NOMO-1 (cell line): Measurements from ENCODE around the gene CMTM8.
A peak's percentile ranks its signal among the peaks of the same experiment; 100 is the strongest.

Source experiments
- DNase-seq, 2 experiments: peaks; one replicate each; lab custom pipeline; 2025; ENCODE audit not compliant: unreplicated experiment in 2 of 2; lab: John Stamatoyannopoulos, UW

CMTM8 gene

DNA sequence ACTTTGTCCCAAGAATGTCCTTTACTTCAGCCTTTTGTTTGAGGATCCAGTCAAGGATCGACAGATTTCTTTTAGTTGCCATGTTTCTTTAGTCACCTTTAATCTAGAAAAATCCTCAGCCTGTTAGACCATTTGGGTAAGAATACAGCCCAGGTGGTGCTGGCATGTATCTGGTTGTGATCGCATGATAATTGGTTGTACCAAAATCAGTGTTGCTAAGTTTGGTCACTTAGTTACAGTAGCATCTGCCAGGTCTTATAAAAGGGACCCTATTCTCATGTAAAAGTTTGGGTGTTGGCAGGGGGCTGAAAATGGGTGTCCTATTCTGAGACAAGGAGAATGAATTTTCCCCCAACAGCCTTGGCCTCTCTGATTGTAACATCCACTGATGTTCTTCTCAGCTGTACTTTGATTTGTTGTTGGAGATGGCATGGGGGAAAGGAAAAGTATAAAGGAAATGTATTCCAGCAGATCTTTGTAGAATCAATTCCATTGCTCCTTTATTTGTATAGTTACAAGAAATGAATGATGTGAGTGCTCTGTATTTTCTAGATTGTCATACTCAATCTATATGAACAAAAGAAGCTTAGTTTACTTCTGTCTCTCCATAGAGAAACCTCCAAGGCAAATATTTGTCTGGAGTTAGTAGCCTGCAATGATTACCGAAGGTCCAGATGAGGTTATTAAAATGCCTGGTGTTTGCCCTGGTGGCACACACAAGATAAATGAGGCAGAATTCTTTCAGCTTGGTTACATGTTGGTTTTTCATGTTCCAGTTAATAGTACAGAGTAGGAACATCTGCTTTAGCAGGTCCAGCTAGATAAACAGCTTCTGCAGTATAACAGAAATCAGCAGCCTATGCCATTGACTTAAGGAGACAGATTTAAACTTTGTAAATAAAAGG is 65.7 kb downstream of the CMTM8 start:
- DNase-seq = no peak

DNA sequence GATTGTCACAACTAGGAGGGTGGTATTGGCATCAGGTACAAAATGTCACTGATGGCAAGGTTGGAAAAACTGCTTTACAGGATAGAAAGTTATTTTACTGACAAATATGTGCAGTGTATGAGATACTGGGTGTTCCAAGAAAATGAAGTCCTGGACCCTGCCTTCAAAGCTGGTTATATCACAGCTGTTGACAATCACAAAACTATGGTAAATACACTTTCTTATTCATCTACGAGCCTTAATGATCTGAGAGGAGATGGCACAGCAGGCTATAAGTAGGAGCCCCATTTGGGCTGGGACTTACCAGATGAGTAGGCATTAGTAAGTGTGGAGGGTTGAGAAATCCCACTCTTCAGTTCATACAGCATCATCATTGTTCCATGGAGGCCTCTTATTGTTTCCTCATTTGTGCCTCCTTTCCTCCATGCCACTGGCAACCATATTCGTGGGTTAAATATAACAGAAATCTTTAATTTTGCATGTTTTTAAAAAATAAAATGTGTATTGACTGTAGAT is 66.9 kb downstream of the CMTM8 start:
- DNase-seq = no peak

DNA sequence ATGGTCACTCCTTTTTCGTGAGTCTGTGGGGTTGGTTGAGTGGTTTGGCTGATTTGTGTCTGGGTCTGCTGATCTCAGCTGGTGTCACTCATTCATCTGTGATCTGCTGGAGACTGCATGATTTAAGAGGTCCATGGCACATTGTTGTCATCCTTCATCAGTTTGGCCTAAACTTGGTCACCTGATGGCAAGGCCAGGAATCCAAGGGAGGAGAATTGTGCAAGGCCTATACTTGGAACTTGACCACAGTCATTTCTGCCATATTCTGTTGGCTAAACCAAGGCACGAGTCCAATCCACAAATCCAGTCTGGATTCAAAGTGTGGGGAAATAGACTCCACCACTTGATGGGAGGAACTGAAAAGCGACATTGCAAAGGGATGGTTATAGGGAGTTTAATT is 67.6 kb downstream of the CMTM8 start:
- DNase-seq = no peak

DNA sequence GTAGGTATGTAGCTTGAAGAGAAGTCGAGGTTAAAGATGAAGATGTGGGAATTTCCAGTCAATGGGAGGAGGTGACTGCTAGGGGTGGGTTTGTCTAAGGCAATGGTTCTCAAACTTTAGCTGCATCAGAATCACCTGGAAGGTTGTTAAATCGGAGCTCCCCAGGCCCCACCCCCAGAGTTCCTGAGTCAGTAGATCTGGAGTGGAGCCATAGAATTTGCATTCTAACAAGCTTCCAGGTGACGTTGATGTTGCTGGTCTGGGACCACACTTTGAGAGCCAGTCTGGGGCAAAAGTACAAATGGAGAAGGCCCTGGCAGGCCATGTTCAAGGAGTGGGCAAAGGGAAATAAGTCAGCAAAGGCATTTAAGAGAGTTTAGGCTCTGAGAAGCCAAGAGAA is 69.1 kb downstream of the CMTM8 start:
- no peak for DNase-seq

DNA sequence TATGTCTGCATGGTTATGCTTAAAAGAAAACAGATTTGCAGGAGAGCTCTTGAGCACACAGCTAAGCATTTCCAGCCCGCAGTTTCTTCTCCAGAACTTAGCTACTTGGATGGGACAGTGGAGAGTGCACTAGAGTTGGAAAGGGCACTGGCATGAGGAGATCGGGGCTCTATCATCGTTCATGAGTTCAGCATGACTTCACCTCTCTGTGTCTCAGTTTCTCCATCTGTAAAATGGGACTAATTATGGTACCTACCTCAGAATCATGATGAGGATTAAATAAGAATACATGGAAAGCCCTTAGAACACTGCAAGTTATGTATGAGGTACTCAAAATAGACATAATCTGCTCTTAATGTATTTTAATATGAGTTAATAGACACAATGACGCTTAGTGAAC is 69.9 kb downstream of the CMTM8 start:
- DNase-seq = no peak

DNA sequence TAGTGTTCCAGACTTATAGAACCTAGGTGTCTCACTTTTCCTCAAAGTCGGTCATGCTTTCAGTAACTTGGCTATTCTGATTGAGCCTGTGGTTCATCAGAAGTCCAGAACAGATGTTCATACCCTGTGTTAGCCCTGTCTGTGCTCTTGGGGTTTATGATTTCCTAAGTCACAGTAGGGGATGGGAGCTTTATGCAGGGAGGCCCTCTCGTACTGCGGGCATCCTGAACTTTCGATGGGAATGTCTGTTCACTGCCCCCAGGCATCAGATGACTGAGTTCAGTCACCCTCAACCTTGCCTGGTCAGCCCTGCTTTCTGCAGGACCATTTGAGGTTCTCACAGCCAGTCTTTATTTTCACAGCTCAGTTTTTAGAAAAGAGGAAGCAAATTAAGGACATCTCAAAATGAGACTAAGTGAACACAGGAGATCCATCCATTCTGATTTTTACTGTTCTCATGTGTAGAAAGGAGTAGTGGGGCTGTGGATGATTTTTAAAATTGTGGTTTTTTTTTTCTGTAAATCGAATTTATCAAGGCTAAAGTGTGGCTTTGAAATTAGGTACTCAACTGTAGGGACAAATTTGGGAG is 71.3 kb downstream of the CMTM8 start:
- peak in 1 of 2 experiments; percentile 21 for DNase-seq

DNA sequence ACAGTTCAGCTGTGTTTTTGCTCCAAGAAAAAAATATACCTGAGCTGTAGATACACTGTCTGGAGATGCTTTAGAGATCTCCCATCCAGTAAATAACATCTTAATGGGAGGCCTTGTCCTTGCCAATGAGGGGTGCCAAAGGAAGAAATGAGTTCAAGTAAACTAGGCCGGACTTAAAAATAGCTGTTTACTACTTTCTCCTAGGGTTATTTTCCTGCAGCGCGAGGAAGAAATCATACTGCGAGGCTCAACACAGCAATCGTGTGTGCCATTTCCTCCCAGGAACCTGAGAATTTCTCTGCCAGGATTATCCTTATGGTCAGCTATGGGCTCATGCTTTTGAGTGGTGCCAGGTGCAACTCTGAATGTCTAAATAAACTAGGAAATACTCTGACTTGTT is 71.9 kb downstream of the CMTM8 start:
- no peak for DNase-seq

DNA sequence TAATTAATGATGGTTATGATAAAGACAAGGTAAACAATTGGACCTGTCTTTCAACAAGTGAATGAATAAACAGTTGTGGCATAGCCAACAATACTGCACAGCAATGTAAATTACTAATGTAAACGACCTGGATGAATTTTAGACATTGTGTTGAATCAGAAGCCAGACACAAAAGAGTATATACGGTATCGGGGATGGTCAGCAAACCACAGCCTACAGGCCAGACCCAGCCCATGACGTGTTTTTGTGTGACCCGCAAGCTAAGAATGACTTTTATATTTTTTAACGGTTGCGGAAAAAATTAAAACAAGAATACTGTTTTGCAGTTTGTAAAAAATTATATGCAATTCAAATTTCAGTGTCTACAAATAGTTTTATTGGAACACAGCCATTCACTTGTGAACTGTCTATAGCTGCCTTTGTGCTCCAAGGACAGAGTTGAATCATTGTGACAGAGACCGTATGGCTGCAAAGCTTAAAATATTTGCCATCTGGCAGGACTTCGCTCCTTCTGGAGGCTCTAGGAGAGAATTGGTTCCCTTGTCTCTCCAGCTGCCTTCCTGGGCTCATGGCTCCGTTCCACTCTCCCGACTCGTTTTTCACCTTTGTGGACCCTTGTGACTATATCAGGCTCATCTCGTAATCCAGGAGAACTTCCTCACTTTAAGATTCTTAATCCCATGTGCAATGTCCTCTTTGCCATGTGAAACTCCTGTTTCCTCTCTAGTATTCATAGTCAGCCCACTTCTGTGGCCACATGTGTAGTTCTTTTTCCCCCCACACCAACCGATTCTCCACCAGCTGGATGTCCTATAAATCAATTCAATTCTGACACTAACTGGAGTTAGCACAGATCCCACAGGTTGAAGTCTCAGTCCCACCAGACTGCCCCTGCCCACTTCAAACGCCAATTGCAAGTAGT is 72.7 kb downstream of the CMTM8 start:
- no peak for DNase-seq

DNA sequence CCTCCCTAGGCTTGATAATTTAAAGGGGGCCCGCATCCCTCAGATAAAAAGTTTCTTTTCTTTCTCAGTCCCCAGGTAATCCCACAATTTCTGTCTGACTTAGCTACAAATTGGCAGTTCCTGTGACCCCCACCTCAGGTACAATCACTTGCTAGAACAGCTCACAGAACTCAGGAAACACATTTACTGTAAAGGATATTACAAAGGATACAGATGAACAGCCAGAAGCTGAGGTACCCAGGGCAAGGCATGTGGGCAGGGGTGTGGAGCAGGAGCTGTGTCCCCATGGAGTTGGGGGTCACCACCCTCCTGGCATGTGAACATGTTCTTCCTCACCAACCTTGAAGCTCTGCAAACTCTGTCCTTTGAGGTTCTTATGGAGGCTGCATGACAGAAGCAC is 73.8 kb downstream of the CMTM8 start:
- no peak for DNase-seq

DNA sequence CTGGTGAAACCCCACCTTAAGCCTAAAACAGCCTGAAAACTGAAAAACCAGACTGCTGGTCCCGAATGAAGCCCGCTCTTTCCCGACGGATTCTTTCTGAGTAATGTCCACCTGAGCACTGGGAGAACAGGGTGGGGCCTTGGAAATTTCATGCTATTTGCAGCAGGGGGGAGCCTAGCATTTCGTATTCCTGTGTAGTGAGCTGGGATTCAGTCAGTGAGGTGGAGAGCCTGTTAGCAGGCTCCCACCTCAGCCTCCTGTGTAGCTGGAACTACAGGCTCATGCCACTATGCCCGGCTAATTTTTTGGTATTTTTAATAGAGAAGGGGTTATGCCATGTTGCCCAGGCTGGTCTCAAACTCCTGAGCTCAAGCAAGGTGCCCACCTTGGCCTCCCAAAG is 74.7 kb downstream of the CMTM8 start:
- no peak for DNase-seq

DNA sequence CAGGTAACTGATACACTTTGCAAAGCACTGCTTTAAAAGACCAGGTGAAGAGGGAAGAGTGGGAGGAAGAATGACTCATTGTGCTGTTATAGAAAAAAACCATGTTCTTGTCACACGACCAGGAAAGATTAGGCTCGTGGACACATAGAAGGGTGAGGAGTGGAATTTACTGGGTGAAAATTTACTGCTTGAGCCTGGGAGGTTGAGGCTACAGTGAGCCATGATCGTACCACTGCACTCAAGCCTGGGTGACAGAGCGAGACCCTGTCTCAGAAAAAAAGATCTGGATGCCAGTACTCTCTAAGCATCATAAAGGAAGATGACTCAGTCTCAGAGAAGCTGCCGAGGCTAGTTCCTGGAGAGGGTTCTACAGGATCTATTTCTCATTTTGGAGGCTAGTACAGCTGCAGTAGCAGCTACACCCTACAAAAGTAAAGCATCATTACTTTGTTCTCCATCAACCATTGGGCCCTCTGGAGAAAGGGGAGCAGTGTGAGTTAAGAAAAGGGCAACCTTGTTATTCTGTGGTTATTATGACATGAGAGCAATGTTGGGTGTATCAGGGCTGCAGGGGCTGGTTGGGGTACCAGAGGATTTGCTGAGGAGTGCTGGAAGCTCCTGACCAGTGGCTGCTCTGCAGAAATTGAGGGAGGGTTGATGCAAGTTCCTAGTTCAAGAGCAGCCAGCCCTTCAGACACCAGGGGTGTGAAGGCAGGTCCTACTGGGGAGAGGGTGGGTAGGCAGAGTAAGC is 75.4 kb downstream of the CMTM8 start:
- no peak for DNase-seq

DNA sequence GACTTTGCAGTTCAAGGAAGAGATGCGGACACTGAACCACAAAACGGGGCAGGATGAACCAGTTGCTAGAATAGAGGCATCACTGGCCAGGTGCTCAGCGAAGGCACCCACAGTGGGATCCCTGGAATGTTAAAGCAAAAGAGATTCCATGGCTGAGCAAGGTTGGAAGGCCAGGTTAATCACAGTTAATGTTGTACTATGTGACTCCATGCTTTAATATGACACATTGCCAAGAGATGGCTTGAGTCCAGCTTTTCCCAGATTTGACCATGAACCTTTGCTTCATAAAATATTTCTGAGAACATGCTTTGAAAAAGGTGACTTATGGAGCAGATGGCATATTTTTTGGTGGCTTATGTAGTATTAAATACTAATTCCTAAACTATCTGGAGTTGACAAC is 77.0 kb downstream of the CMTM8 start:
- no peak for DNase-seq

DNA sequence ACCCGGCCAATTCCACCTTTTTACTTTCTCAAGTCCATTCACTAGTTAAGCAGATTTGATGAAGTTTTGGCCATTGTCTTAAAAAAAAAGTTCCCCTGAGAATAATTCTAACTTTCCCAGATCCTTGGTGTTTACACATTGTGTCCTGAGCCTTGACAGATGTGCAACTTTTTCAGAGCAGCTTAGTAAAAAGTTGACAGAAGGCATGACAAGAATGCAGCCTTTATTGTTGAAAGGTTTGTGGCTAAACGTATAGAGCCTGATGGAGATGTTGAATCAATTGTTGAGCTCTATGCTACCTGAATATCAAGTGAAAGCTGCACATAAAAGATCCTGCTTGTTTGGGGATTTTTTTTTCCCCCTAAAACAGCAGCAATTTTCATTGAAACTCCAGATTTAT is 77.8 kb downstream of the CMTM8 start:
- DNase-seq = no peak

DNA sequence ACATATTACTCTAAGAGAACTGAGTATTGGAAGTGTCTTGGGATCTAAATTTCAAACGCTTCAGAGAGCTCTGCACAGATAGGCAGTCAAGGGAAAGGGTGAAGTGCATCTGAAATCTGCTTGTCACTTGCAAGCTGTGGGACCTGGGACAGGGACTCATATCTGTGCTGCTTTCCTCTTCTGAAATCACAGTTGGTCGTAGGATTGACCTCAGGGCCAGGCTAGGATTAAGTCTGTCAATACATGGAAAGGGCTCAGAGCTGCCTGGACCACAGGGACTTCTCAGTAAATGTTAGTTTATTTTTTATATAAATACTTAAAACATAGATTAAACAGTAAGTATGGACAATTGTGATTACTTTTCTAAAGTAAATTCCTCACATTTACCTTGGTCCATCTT is 78.5 kb downstream of the CMTM8 start:
- no peak for DNase-seq

DNA sequence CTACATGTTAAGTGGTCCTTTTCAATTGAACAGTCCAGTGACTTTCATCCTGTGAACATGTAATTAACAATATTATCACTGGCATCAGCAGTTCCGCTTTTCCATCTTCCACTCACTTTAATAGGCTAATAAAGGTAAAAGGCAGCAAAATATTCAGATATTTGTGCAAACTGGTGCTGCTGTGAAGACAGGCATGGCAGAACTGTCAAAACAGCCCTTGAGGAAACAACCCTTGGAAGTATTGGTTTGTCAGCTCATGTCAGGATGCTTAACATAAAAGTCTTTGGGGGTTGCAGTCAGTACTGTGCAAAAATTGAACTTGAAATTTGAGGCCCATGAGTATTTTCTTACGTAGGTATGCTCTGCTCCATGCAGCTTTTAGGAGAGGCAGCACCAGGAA is 81.1 kb downstream of the CMTM8 start:
- DNase-seq = no peak

DNA sequence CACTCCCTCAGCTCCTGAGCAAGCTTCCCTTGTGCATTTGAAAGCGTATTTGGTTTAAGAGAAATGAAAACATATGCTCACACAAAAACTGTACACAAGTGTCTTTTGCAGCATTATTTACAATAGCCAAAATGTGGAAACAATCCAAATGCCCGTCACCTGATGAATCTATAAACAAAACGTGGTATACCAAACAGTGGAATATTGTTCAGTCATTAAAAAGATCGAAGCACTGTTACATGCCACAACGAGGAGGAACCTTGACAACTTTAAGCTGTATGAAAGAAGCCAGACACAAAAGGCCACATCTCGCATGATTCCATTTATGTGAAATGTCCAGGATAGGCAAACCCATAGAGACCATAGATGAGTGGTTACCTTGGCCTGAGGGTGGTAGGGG is 81.6 kb downstream of the CMTM8 start:
- DNase-seq = no peak

DNA sequence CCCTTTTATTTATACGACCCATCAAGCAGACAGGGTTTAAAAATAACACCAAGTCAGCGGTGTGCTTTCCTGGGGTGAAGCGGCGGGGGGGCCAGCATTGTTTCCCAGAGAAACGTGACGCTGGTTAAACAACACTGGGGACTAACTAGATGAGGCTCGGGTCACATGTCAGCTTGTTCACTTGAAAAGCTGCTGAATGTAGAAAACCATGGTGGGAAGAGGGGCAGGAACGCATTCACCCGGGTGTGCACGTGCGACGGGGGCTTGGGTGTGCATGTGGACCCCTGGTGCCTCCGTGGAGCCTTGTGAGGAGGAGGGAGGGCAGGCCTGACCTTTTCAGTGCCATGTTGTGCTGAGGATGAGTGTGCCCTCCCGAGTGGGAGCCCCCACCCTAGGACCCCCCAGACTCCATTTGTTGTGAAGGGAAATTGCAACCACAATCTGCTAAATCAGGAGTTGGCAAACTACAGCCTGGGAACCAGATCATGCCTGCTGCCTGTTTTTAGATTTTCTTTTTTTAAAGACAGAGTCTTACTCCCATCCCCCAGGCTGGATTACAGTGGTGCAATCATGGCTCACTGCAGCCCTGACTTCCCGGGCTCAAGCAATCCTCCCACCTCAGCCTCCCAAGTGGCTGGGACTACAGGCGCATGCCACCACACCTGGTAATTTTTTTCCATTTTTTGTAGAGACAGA is 82.8 kb downstream of the CMTM8 start:
- DNase-seq = no peak

DNA sequence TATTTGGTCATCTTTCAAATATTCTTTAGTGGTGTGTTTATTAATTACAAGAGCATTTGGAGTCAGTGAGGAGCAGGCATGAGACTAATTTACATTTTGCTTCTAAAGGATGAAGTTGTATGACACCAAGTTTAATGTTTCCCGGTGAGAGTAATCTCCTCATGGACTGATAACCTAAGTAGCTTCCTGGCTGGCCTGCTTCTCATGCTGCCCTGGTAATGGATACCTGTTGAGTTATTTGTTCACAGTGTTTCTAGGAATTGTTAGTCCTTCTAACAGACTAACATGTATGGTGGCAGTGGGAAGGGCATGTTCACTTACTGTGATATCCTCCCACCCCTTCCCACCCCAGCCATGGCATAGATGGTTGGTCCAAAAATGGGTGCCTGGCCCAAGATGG is 83.8 kb downstream of the CMTM8 start:
- no peak for DNase-seq

DNA sequence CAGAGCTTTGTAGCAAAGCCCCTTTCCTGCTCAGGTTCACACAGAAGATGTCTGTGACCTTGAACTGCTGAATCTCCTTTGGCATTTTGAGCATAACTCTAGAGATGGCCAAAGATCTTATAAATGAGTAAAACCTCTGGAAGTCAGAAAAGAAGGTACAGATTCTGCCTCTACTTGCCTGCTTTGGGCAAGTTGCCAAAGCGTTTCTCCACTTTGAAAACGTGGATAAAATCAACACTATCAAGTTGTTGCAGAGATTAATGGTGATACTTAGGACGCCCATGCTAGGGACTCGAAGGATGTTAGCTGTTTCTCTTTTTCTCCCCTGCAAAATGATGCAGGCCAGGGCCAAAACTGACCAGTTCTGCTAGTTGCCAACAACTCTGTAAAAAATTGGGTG is 85.1 kb downstream of the CMTM8 start:
- DNase-seq = no peak

DNA sequence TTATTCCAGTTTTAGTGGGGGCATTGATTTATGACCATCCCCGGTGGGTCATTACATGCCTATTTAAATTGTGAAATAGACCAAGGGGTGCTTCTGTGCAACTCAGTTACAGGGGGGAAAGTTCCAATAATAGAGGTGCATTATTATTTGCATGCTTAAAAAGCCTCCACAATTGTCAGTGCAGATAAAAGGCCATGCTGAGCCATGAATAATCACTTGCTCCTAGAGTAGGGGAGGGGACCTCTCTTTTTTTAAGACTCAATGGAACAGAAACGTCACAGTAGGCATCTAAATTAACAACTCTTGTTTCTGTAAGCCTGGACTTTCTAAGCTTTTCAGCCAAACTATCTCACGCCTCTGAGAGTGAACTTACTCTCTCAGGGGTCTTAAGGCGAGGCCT is 86.7 kb downstream of the CMTM8 start:
- no peak for DNase-seq
